ENCODE data around the gene OSBPL8. TPM values are rescaled to one million over a fixed set of nuclear protein-coding genes. Genes with fewer than 3 reads are reported as not detected.
"Not testable (repeated sequence)": the region's sequence is repeated elsewhere in the genome, so short reads cannot be mapped to it uniquely, and the experiment has no call there.

The OSBPL8 gene
- total RNA-seq, 1 experiment from 2014 or later, result 32.5 TPM

- not testable (repeated sequence) for DNase-seq (ENCODE audit: low read depth)
Observed at GRCh38 chr12:76364131-76364530, 195.4 kb downstream of the OSBPL8 start.

- no peak for DNase-seq (ENCODE audit: low read depth)
Observed at GRCh38 chr12:76360316-76360715, 199.3 kb downstream of the OSBPL8 start.

- no peak for DNase-seq (ENCODE audit: low read depth)
Observed at GRCh38 chr12:76356071-76356470, 203.5 kb downstream of the OSBPL8 start.

- DNase-seq (ENCODE audit: low read depth), result peak; percentile 93
Observed at GRCh38 chr12:76348079-76348901, 211.3 kb downstream of the OSBPL8 start, which contains the start of gene BBS10. Gene BBS10 (minus strand): TSS chr12:76348415. CDS start chr12:76348358, 57 bp downstream.

- peak; percentile 56 for DNase-seq (ENCODE audit: low read depth)
Observed at GRCh38 chr12:76346798-76347420, 212.7 kb downstream of the OSBPL8 start.

GRCh38 chr12:76346236-76346635, 213.3 kb downstream of the OSBPL8 start:
- DNase-seq (ENCODE audit: low read depth), result no peak

- no peak for DNase-seq (ENCODE audit: low read depth)
Observed at GRCh38 chr12:76345569-76345968, 214.0 kb downstream of the OSBPL8 start.

GRCh38 chr12:76341436-76342030, 218.0 kb downstream of the OSBPL8 start:
- no peak for DNase-seq (ENCODE audit: low read depth)

GRCh38 chr12:76340680-76341435, 218.7 kb downstream of the OSBPL8 start:
- DNase-seq (ENCODE audit: low read depth), result no peak

GRCh38 chr12:76337583-76337982, 222.0 kb downstream of the OSBPL8 start:
- DNase-seq (ENCODE audit: low read depth), result no peak

GRCh38 chr12:76332606-76333005, 227.0 kb downstream of the OSBPL8 start:
- no peak for DNase-seq (ENCODE audit: low read depth)

GRCh38 chr12:76329606-76330005, 230.0 kb downstream of the OSBPL8 start:
- DNase-seq (ENCODE audit: low read depth), result no peak

- peak; percentile 71 for DNase-seq (ENCODE audit: low read depth)
Observed at GRCh38 chr12:76329159-76329558, 230.4 kb downstream of the OSBPL8 start.

- not testable (repeated sequence) for DNase-seq (ENCODE audit: low read depth)
Observed at GRCh38 chr12:76319595-76320319, 239.8 kb downstream of the OSBPL8 start.

GRCh38 chr12:76318773-76319594, 240.6 kb downstream of the OSBPL8 start:
- DNase-seq (ENCODE audit: low read depth), result no peak

- DNase-seq (ENCODE audit: low read depth), result no peak
Observed at GRCh38 chr12:76317976-76318375, 241.6 kb downstream of the OSBPL8 start.

- DNase-seq (ENCODE audit: low read depth), result no peak
Observed at GRCh38 chr12:76316468-76316867, 243.1 kb downstream of the OSBPL8 start.

GRCh38 chr12:76313299-76313698, 246.3 kb downstream of the OSBPL8 start:
- no peak for DNase-seq (ENCODE audit: low read depth)

- no peak for DNase-seq (ENCODE audit: low read depth)
Observed at GRCh38 chr12:76312315-76312714, 247.3 kb downstream of the OSBPL8 start.

- DNase-seq (ENCODE audit: low read depth), result no peak
Observed at GRCh38 chr12:76311796-76312195, 247.8 kb downstream of the OSBPL8 start.
